ENCODE results near the gene SLC38A10.

SLC38A10 gene

DNA sequence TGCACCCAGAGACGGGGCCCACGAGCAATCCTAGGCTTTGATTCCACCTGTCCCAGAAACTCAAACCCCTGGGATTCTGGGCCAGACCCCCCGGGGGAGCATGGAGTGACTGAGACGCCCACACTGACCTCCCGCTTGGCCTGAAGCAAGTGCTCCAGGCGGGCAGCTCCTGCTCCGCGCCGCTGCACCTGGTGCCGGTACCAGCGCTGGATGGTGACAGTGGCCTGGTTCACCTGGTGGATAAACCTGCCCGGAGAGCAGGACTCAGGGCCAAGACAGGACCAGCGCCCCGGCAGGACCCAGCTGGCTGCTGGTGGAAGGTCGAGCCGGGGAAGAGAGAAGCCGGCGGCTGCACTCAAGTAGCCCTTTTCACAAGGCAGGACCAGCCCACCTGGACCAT is 94.9 kb downstream of the SLC38A10 start:
- no peak for DNase-seq

DNA sequence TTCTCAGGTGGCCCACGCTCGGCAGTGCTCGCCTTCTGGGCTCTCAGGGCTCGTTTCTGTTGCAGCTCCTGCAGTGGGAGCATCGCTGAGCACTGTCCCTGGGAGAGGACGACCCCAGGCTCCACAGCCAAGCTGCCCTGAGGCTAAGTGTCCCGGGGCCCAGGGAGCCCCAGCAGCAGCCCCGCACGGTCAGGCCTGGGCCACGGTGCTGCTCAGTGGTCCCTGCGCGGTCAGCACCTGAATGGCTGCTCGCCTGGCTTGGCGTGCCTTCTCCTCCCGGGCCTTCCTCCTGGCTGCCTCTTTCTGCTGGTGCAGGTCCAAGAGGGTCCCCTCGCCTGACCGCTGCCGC is 95.7 kb downstream of the SLC38A10 start:
- no peak for DNase-seq

DNA sequence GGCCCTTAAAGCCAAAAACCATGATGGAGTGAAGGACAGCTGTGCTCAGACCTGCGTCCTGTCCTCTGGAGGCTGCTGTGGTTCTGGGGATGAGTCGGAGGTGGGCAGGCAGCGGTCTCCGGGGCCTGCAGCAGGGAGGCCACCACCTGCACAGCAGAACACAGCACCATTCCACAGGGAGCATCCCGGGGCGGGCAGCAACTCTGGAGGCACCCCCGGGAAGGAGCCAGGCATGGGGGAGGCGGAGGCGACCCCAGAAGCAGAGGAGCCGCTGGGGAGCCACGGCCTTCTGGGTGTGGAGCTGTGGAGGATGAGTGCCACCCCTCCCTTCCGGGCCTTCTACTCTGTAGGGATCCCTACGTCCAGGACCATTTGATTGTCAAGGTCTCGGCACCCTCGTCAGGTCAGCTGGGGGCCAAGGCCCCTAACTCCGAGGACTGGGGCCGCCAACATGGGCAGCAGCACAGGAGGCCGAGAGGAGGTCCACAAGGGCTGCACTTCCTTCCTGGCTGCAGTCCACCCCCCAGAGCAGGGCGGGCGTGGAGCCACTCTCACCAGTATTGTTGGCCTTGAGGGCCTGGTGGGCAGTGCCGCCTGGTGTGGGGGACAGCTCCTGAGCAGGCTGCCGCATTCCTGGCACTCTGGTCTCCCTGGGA is 96.2 kb downstream of the SLC38A10 start:
- no peak for DNase-seq

DNA sequence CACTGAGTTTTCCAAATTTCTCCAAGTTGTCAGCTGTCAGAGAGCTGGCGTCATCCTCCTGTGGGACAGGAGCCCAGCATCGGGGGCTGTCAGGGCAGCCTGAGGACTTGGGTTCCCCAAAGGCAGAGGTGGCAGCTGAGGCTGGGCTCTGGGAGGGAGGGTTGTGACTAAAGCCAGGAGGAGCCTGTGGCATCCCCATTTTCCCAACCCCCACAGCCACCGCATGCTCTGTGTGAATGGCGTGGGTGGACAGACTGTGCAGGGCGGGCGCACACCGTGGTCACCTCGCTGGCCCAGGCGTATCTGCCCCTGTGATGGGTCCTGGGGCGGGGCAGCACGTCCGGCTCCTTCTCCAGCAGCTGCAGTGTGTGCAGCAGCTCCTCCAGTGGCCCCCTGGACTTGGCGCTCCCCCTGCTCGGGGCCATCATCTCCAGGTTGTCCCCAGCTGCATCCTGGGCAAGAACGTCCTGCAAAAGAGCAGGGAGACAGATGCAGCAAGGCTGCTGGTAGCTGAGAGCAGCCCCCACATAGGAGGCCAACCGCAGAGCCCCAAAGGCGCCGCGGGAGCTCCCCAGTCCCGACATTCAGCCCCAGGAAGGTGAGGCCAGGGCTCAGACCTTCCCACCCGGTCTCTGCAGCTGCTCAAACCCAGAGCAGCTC is 97.1 kb downstream of the SLC38A10 start:
- DNase-seq, result no peak

DNA sequence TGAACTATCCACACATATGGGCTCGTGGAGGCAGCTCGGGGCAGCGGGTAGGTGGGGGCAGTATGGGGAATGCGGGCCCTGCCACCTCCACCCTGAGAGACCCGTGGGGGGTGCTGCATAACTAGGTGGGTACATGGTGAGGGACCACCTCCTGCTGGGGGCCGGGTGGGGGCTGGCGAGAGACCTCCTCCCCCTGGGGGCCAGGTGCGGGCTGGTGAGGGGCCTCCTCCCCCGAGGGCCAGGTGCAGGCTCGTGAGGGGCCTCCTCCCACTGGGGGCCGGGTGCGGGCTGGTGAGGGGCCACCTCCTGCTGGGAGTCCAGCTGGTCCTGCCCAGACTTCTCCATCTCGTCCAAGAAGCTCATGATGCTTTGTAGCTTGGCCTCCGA is 97.7 kb downstream of the SLC38A10 start:
- no peak for DNase-seq

DNA sequence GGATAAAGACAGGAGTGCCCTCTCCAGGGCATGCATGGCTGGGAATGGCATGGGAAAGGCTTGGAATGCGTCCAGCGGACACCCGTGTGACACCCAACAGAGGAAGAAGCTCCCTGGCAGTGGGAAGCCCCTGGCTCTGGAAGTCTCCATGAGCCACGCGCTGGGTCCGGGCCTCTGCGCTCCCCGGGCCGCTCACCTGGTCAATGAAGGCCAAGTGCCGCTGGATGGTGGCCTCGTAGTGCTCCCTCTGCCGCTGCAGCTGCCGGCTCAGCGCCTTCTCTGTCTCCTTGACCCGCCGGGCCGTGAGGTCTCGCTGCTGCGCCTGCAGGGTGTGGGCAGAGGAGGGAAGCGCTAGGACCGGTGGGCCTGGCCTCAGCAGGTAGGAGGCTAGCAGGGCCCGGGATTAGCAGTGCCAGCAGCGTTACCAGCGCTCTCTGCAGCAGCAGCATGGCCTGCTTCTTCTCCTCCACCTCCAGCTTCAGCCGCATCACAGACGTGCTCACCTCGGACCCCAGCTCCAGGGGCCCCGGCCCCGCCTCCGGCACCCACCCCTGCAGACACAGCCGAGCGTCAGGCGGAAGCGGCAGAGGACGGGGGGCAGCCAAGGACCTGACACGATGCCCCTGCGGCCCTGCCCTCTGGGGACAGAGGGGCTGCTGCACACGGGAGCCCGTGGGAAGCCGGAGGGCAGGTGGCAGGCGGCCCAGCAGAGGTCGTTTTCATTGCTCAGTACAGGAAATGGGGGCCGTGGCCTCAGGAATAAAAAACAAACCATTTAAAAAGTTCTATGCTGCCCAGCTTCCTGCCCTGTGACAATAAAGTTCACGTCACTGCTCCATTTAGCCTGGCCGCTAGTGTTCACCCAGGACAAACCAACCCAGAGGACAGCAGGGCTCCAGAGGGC is 98.3 kb downstream of the SLC38A10 start:
- DNase-seq, result no peak

DNA sequence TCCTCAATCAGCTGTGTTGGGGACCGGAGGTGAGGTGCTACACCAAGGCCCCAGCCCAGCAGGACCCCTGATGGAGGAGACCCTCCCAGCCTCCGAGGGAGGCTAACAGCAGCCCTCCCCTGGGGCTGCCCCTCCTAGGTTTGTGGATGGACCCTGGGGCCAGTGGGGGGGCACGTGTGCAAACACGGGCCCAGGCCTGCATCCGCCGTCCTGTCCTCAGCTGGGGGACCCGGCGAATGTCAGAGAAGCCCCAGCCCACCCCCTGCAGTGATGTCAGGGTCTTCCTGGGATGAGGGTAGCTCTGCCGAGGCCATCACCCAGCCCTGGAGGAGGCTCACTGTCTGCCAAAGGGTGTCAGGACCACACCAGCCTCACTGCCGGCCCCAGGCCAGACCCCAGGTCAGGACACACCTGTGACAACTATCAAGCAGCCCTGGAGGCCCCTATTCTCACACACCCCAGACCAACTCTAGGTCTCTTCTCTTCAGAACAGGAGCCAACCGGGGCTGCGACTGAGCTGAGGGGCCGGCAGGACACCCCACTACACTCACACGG is 99.1 kb downstream of the SLC38A10 start:
- no peak for DNase-seq
